GM21515 (cell line): ENCODE data around the gene CHST15.

Experiments
- ATAC-seq: cut with Tn5 transposase; IDR thresholded peaks from one replicate; pipeline ENCODE4 v1.9.1; 2021; ENCODE audit not compliant: unreplicated experiment

The CHST15 gene

DNA sequence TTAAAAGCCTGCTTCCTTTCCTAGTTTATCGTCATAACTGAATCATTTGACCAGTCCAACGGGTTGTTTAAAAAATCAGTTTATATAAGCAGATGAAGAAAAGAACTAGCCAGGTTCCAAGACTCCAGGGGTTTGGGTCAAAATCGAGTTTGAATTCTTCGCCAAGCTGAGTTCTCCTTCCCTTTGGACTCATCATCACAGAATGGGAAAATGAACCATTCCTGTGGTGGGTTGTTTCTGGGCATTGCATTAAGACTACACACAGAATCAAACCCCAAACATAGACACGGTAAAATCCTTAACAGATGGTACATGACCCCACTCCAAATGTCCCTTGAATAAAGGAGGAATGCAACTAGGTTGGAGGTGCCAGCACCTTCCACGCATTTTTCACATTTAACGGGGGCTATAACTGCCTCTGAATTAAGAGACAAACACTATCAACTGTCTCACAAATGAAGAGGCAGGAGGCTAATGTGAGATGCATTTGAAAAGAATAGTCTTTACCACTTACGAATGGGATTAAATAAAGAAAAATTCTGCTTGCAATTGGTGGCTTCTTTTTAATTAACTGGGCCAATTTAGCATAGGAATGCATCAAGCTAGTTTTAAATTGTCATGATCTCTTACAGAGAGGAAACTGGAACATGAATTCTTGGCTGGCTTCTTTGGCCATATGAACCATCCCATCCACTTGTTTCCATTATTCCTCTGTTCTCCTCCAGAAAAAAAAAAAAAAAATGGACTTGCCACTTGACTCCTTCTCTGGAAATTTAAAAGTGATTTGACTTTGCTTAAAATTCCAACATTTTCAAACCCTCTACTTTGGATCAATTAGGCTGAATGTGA lies 61.1 kb downstream of the CHST15 start:
- no peak for ATAC-seq

- ATAC-seq = no peak
Observed at GRCh38 chr10:124030492-124031110, 62.8 kb downstream of the CHST15 start.

GRCh38 chr10:124030061-124030460 lies 63.3 kb downstream of the CHST15 start:
- ATAC-seq = no peak

- no peak for ATAC-seq
Observed at GRCh38 chr10:124029559-124029958, 63.8 kb downstream of the CHST15 start.

DNA sequence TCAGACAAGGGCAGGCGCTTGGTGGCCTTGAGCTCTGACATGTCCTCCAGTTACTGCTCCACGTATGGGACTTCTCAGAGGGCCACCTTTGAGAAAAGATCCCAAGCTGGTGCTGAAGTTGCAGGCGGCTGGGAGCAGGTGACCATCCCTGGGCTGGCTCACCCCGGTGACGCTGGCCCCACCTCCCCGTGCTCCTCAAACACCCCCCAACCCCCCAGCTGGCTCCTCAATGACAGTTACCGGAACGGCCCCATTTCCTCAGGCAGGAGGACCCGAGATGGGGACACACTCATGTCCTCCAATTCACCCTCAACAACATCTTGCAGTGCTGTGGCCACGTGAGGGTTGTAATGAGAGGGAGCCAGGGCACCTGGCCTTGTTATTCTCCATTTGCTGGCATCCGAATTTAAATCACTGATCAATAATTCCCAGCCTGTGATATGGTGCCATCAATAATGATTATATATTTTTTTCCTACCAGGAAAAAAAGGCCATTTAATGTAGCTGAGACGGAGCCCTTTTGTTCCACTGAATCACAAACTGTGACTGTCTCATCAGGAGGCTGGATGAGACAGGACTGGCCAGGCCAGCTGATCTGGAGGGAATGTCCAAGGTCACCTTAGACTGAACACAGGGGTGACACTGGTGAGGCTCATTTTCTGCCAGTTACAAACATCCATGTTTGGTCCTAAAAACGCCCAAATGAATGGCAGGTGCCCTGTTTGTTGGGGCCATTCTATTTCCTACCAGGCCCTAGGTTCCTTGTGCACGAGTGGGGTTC lies 64.5 kb downstream of the CHST15 start:
- ATAC-seq = no peak

- ATAC-seq = no peak
Observed at GRCh38 chr10:124027651-124028050, 65.7 kb downstream of the CHST15 start.

DNA sequence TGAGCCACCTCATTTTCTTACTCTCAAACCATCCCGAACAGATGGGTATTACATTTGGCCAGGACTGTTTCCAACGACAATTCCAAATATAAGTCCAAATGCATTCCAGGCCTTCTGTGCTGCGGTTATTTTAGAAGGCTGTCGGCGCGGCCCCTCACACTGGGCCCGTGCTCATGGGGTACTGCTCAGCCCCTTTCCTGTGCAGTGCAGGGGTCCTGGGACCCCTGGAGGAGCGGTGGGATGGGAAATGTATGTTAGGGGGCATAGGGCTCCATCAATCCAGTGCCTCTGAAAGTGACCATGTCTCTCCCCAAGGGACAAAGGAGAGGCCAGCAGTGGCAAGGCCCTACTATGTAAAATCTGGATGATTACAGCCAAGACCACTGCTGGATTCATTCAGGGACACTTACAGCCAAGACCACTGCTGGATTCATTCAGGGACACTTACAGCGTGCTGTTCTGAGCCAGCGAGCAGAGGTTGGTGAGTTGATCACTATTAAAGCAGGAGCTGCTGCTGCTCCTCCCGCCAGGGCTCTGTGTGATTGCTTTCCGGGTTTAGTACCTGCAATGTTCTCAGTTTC lies 66.3 kb downstream of the CHST15 start:
- no peak for ATAC-seq

- ATAC-seq = no peak
Observed at GRCh38 chr10:124026589-124026939, 66.8 kb downstream of the CHST15 start.

- no peak for ATAC-seq
Observed at GRCh38 chr10:124025660-124026588, 67.5 kb downstream of the CHST15 start.

DNA sequence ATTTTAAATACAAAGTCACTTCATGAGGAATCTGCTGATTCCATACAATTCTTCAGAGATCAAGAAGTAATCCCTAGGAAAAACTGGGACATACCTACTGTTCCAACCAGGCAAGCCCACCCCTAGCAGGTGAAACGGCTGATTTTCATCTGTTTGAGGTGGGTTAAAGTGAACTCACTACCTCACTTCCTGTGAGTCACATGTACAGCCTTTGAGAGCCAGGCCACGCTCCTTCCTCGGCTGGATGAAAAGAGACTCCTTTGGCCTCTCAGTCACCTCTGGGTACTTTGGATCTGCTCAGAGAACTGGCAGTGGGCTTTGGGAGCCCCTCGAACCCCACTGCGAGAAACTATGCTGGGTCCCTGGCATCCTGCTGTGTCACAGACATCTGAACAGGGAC lies 68.2 kb downstream of the CHST15 start:
- ATAC-seq = no peak

- no peak for ATAC-seq
Observed at GRCh38 chr10:124022066-124022465, 71.3 kb downstream of the CHST15 start.

DNA sequence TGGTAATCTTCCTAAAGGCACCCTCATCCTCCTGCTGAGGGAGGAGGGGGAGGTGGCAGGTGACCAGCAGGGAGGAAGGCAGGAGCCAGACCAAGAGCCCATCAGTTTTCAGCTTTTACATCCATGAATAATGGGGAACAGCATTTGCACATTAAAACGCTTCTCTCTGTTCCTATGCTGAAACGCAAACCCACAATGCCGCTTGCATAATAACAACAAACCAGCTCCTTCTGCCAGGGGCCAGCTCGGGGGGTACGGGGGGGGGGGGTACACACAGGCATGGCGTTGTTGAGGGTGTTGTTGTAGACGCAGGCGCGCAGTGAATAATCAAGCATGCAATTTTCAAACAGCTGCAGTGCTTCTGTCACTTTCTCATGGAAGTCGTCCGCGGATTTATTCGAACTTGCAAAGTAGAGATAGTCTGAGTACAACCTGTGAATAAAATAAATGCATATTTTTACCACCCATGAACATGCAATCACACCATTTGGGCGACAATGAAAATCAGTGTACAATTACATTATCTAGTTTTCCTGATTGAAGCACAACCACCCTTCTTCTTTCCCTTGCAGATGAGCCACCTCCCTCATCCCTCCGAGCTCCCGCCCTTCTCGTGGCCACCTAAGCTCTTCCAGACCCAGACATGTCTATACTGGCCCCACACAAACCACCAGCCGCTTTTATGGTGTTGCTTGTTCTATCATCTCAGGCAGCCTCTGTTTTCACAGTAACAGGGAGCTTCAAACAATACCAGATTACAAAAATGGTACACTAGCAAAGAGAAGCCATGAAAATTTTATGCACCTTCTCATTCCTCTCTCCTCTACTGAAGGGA lies 72.2 kb downstream of the CHST15 start:
- ATAC-seq = no peak

DNA sequence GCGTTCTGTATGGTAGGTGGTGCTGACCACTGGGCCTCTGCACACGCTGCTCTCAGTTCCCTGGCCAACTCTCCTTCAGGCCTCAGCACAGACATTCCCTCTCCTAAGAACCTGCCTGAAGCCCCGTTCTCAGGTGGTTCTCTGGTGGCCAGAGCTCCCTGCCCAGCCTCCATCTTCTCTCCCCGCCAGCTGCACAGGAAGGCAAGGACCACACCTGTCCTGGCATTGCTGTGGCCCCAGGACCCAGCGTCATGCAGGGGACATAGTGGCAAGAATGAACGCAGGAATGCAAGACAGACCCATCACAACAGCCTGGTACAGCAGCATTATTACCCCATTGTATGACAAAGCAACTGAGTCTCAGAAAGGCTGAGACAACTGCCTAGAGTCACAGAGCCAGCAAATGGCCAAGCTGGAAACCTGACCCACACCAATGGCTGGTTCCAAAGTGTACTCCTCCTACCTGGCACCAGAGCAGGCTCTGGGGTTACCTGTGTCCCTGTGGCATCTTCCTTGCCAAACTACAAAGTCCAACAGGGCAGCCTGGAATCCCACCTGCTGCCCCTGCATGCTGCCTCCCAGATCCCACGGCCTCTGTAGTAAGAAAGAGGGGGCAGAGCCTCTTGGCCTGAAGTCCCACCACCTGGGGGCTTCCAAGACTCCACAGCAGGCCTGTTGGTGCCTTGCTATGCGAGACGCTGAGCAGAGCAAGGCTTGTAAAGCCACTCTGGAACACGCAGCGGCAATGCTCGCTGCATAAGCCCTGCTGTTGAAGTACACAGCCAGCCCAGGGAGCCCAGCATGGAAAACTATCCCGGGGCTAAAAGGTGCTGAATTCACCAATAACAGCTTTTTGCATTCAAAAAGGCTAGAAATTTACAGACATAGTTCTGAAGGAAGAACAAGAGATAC lies 73.3 kb downstream of the CHST15 start:
- ATAC-seq = no peak

- no peak for ATAC-seq
Observed at GRCh38 chr10:124018886-124019525, 74.4 kb downstream of the CHST15 start.

GRCh38 chr10:124017729-124018128 lies 75.7 kb downstream of the CHST15 start:
- no peak for ATAC-seq

- no peak for ATAC-seq
Observed at GRCh38 chr10:124016804-124017375, 76.5 kb downstream of the CHST15 start.

DNA sequence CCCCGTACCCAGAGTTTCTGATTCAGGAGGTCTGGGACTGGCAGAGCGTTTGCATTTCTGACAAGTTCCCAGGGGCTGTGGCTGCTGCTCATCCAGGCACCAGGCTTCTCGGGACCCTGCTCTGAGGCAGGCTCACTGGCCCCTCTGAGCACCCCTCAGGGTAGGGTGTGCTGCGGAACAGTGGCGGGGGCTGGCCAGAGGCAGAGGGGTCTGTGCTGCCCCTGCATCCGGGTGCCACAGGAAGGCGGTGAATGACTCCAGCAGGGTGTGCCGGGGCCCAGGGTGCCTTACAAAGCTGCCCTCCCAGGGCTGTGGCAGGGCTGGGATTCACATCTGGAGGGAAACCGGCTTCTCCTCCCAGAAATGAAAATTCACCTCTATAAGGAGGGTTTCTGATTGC lies 77.4 kb downstream of the CHST15 start:
- no peak for ATAC-seq
